Sciatic nerve (tissue), 2 donors: ENCODE measurements around the gene KPNA6. TPM values are rescaled to one million over a fixed set of nuclear protein-coding genes. Genes with fewer than 3 reads are reported as not detected.
"Not testable (repeated sequence)": the region's sequence is repeated elsewhere in the genome, so short reads cannot be mapped to it uniquely, and the experiment has no call there.

Source experiments
- ATAC-seq: fragments of 200-7000 bp; cut with Tn5 transposase; one replicate; pipeline ENCODE4 v1.9.1; 2020; ENCODE audit warnings: mild to moderate bottlenecking, moderate library complexity
- DNase-seq: peaks from one replicate; pipeline ENCODE4 v3.0.0-alpha.2; 2020; ENCODE audit warnings: low spot score
- intact Hi-C: fragments of 100-400 bp; cut with DNase I; formaldehyde crosslinking; loops from one replicate; pipeline ENCODE4 v1.14.2; 2022
- total RNA-seq: library from RNA; stranded (reverse); fragmentation: NEBNext Ultra II Directional; extraction: Animal tissue kit (Norgen Biotek cat#: 25700); gene quantifications from one replicate; pipeline ENCODE4 v1.2.1, GENCODE V29; 2021
- donor health status: DM: no; HTN: no; CAD: no.
- donor health status: DM: no; HTN: no; CAD: no.

The KPNA6 gene
- total RNA-seq, 1 donor from 2014 or later: 58.9 TPM

- no peak for ATAC-seq
- intact Hi-C loops: no loop called here
- DNase-seq: no peak
These were observed 19.7 kb downstream of the KPNA6 start for GRCh38 chr1:32127409-32128198.

- ATAC-seq (no peak), DNase-seq (no peak)
- intact Hi-C loops: no loop called here
These were observed 20.6 kb downstream of the KPNA6 start for GRCh38 chr1:32128479-32128878.

- intact Hi-C loops: no loop called here
- DNase-seq (no peak), ATAC-seq (no peak)
These were observed 21.1 kb downstream of the KPNA6 start for GRCh38 chr1:32128964-32129363.

DNA sequence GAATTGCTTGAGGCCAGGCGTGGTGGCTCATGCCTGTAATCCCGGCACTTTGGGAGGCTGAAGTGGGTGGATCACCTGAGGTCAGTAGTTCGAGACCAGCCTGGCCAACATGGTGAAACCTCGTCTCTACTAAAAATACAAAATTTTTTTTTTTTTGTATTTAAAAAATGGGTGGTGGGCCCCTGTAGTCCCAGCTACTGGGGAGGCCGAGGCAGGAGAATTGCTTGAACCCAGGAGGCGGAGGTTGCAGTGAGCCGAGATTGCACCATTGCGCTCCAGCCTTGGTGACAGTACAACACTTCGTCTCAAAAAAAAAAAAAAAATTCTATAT is 26.1 kb downstream of the KPNA6 start:
- ATAC-seq, DNase-seq: not testable (repeated sequence)
- intact Hi-C loops: loop anchor here (2.0 kb wide), 1 partner anchor 19 kb away; no protein-coding TSS in a partner anchor

DNA sequence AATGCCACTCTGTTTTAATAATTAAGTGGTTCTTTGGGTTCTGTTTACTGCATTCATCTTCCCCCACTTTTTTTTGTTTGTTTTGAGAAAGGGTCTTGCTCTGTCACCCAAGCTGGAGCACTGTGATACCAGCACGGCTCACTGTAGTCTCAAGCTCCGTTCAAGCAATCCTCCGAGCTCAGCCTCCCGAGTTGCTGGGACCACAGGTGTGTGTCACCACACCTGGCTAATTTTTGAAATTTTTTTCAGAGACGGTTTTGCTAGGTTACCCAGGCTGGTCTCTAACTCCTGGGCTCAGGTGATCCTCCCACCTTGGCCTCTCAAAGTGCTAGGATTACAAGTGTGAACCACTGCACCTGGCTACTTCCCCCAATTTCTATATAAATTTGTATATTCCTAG is 29.3 kb downstream of the KPNA6 start:
- ATAC-seq (no peak), DNase-seq (no peak)
- intact Hi-C loops: no loop called here

GRCh38 chr1:32138965-32139364 is 31.1 kb downstream of the KPNA6 start:
- DNase-seq: no peak
- ATAC-seq: no peak
- intact Hi-C loops: no loop called here

DNA sequence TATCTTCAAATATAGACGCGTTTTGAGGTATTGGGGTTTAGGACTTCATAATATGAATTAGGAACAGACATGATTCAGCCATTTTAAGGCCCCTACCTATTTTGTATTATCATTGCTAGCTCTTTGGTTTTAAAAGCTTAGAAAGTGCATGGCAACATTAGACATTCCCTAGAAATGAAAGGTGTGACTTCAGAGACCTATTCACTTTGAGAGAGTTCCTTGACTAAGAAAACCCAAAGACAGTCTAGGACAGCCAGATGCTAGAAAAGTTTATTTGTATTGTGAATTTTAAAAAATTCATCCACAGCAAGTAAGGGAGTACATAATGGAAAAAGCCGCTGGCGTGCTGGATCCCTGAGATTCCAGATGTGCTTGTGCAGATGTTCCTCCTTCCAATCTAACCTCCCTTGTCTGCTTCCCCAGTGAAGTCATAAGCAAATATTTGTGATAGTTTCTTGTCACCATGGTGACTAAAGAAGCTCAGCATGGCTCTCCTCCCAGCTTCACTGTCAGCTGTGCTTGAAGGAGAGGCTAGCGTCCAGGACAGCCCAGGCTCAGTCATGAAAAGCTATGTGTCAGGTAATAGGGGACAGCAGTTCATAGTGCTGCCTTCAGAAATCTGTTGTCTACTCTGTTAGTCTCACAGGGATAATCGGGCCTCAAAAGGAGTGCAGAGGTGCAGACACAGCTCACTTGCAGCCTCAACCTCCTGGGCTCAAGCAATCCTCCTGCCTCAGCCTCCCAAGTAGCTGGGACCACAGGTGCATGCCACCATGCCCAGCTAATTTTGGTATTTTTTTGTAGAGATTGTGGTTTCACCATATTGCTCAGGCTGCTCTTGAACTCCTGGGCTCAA is 34.8 kb downstream of the KPNA6 start:
- ATAC-seq (peak; percentile 97), DNase-seq (no peak)
- intact Hi-C loops: no loop called here

GRCh38 chr1:32143302-32143695 is 35.4 kb downstream of the KPNA6 start:
- intact Hi-C loops, DNase-seq, ATAC-seq: not testable (repeated sequence)

GRCh38 chr1:32144033-32144432 is 36.2 kb downstream of the KPNA6 start:
- DNase-seq (no peak), ATAC-seq (no peak)
- intact Hi-C loops: no loop called here

DNA sequence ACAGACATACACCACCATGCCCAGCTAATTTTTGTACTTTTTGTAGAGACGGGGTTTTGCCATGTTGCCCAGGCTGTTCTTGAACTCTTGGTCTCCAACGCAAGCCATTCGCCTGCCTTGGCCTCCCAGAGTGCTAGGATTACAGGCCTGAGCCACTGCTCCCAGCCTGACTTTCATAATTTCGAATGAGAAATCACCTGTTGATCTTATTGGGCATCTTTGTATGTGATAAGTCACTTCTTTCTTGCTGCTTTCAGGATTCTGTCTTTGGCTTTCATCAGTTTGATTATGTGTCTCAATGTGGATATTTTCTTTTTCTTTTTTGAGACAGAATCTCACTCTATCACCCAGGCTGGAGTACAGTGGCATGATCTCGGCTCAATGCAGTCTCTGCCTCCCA is 39.9 kb downstream of the KPNA6 start:
- DNase-seq, intact Hi-C loops, ATAC-seq: not testable (repeated sequence)

DNA sequence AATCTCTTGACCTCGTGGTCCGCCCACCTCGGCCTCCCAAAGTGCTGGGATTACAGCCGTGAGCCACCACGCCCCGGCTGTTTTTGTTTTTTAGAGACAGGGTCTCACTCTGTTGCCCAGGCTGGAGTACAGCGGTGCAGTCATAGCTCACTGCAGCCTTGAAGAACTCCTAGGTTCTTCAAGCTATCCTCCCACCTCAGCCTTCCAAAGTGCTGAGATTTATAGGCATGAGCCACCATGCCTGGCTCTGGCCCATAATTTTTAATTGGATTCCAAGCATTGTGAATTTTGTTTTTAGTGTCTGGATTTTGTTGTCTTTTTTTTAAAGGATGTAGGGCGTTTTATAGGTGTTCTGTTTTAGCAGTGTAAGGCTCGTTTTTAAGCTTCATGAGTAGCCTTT is 43.0 kb downstream of the KPNA6 start:
- no peak for ATAC-seq
- DNase-seq: no peak
- intact Hi-C loops: no loop called here

DNA sequence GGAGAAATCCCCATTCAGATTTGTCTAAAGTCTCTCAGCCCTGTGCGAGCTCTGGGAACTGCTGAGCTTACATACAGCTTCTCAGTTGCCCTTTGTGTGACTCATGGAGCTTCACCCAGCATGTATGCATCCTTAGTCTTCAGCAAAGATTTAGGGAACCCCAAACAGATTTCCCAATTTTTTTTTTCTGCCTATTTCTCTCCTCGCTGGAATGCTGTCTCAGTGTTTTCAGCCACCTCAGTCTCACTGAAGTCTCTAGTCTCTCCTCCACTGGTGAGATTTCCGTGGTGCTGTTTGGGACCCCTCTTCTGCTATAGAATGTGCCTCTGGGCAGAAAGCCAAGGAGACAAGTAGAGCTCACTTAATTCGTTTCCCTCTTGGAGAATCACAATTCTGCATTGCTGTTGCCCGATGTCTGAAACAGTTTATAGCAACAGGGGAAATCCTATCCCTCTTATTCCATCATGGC is 43.5 kb downstream of the KPNA6 start:
- ATAC-seq (no peak), DNase-seq (no peak)
- intact Hi-C loops: no loop called here

DNA sequence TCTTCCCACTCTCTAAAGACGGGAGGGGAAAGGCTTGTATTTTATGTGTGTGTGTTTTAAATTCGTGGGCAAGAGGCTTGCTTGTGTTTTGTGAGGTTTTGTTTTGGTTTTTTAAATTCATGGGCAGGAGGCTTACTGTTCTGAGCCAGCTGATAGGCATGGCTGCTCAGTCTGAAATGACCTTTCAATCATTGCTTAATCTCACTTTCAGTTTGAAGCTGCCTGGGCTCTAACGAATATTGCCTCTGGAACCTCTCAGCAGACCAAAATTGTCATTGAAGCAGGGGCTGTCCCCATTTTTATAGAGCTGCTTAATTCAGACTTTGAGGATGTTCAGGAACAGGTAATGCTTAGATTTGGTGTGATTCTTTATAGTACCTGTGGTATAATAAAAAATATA is 51.3 kb downstream of the KPNA6 start:
- DNase-seq: no peak
- intact Hi-C loops: no loop called here
- no peak for ATAC-seq

GRCh38 chr1:32163405-32163804 is 55.5 kb downstream of the KPNA6 start:
- DNase-seq (no peak), ATAC-seq (no peak)
- intact Hi-C loops: no loop called here

- ATAC-seq, intact Hi-C loops, DNase-seq: not testable (repeated sequence)
These were observed 57.8 kb downstream of the KPNA6 start for GRCh38 chr1:32165633-32166032.

DNA sequence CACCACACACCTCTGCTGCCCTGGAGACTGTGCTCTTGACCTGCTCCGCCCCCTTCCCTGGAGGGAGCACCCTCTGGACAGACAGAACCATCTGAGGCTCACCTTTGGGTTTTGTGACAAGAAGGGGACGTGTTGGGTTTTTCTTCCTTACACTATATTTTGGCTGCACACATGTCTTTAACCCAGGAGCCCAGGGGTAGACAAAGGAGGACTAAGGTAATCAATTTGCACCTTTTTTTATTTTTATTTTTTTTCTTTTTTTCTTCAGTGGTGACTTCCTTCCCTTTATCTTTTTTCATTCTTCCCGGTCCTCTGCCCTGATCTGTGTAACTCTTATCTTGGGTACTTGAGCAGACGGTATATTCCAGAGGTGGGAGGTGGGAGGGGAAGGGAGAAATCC is 63.1 kb downstream of the KPNA6 start:
- intact Hi-C loops: no loop called here
- ATAC-seq: no peak
- no peak for DNase-seq

DNA sequence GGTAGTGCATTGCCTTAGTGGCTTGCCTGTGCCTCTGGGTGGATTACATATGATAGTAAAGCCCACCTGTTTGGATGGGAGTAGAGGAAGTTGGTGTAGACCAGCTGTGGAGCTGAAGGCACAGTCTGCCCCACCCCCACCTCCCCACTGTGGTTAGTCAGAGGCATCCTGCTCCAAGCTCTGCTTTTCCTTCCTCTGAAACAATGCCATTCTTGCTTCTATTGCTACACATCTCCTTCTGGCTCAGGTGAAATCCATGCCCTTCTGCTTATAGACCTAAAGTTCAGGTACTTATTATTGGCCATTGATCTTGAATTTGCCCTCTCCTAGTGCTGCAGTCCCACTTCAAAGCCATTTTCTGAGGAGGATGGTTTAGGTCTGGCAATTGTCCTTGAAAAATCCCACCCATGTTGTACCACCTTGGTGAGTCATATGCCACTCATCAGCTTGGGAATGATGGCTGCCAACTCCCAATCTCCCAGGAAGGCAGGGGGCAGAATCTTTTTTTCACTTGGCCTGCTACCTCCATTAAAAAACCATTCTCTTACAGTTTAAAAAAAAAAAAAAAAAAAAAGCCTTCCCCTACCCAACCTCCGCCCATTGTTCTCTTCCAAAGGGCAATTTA is 64.9 kb downstream of the KPNA6 start:
- ATAC-seq: no peak
- intact Hi-C loops: no loop called here
- no peak for DNase-seq

DNA sequence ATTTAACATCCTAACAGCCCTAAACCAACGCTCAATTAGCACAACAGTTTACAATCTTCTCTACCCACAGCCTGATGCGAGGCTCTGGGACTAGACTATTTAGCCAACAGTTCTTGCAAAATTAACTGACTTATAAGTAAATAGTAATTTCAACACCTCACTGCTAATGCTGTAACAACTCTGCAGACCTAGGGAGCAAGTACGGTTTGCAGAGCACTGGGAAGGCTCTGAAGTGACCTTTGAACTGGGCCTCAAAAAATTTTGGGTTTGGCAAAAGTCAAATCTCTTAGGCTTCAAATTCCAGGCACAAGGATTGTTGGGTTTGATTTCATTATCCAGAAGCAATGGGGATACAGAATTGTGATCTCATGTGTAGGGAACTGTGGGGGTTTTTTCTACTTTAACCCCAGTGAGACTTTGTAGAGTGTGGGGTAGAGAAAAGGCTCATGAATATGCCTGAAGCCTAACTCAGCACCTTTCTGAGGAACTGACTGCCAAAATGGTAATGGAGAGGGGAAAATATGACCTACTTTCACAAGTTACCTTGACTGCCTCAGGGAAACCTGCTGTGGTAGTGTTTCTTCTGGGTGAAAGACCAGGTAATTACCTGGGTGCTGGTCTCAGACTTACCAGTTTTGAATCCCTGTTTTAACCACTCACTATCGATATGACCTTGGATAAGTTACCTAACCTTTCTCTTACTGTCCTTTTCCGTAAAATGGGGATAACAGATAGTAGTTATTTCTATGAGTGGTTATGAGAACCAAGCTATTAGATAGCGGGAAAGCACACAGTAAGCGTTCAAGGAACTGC is 70.7 kb downstream of the KPNA6 start:
- intact Hi-C loops: no loop called here
- ATAC-seq (peak; percentile 22), DNase-seq (no peak)

DNA sequence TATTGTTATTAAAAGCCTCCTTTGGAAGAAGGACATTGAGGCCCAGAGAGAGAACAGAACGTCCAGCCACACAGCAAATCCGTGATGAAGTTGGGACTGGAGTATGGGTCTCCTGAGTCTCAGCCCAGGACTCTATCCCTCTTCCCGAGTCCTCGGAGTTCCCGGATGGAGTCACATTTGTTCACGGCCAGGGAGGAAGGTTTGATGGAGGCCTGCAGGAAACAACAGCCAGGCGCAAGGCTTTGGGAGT is 71.3 kb downstream of the KPNA6 start:
- DNase-seq (no peak), ATAC-seq (no peak)
- intact Hi-C loops: no loop called here
